Activated CD8-positive, alpha-beta T cell treated with anti-CD3 and anti-CD28 coated beads, Interleukin-2, amount 10 ng/mL, durations not matched to agents 7 days and 5 days (primary cell): ENCODE measurements around the gene PADI1. TPM values are rescaled to one million over a fixed set of nuclear protein-coding genes. Genes with fewer than 3 reads are reported as not detected.

Source experiments
- ATAC-seq: fragments of 150-1000 bp; cut with Tn5 transposase; one replicate; pipeline ENCODE4 v1.10.0; 2021; ENCODE audit warnings: moderate library complexity
- CTCF ChIA-PET: fragments of 350-600 bp; sonication (Branson Sonifier 250); formaldehyde crosslinking; loops from one replicate; lab custom pipeline; 2021; ENCODE audit warnings: antibody characterized with exemption; lab: Charles Lee
- POLR2A ChIA-PET: fragments of 350-600 bp; sonication (Branson Sonifier 250); formaldehyde crosslinking; loops from one replicate; lab custom pipeline; 2021; ENCODE audit warnings: antibody characterized with exemption; lab: Charles Lee
- DNase-seq: peaks from one replicate; pipeline ENCODE4 v3.0.0-alpha.2; 2020
- H3K27ac Mint-ChIP-seq: one replicate; pipeline ENCODE4 v1.8.0; 2021; ENCODE audit warnings: mild to moderate bottlenecking, mixed read lengths
- H3K27me3 Mint-ChIP-seq: one replicate; pipeline ENCODE4 v1.8.0; 2021; ENCODE audit warnings: low read depth, mixed read lengths
- H3K36me3 Mint-ChIP-seq: one replicate; pipeline ENCODE4 v1.8.0; 2021; ENCODE audit warnings: low read depth, mixed read lengths
- H3K4me1 Mint-ChIP-seq: one replicate; pipeline ENCODE4 v1.8.0; 2021; ENCODE audit warnings: low read depth, mixed read lengths
- H3K4me3 Mint-ChIP-seq: one replicate; pipeline ENCODE4 v1.8.0; 2021; ENCODE audit warnings: mild to moderate bottlenecking, mixed read lengths
- H3K9me3 Mint-ChIP-seq: one replicate; pipeline ENCODE4 v1.8.0; 2022; ENCODE audit warnings: mixed read lengths; ENCODE audit not compliant: insufficient read depth
- total RNA-seq, 2 experiments: library from RNA; stranded (reverse); gene quantifications; one replicate each; pipeline ENCODE4 v1.2.3, GENCODE V29; 2021

The PADI1 gene
- not detected for total RNA-seq

DNA sequence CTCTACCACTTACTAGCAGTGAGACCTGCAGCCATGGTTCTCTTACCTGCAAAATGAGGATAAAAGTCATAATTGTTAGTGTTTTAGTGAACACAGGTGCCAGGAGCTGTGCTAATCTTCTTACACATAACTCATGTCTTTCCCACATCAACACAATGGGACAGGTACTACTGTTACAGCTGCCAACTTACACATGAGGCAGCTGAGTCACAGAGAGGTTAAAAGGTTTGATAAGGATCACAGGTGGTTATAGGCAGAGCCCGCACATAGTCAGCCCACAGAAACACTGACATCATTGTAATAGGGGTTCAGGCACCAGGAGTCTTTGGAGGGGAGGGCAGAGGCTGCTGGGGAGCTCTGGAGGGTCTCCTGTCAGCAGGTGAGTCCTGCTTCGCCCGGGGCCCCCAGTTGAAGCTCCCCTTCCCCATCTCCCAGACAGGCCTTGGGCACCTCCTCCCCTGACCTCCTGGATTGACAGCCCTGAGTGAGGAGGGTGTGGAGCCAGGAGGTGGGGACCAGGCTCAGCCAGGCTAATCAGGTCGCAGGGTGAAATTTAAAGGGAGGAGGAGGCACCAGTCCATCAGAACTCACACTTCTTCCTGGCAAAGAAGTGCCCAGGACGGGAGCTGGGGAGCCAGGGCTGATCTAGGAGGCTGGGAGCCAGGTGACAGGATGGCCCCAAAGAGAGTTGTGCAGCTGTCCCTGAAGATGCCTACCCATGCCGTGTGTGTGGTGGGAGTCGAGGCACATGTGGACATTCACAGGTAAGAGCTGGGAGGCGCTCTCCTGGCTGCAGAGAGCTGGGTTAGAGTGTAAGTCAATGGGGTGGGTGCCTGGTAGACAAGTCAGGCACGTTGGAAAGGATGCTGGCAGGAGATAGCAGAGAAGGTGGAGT is at the start of gene PADI1:
TSS of gene PADI1 (plus strand) at position 583 of the 895 bp plus-strand sequence. CDS start at position 673, 90 bp downstream.
- H3K9me3 Mint-ChIP-seq = no peaks in the 10 kb centered on the region
- no peak within 1 kb of the TSS for H3K27ac Mint-ChIP-seq
- H3K4me1 Mint-ChIP-seq = peaks cover 63% of the 10 kb centered on the region
- no peak for DNase-seq
- POLR2A ChIA-PET = no interaction called here
- H3K4me3 Mint-ChIP-seq = no peak within 1 kb of the TSS
- H3K36me3 Mint-ChIP-seq = no peaks in the 10 kb centered on the region
- no peak for ATAC-seq
- CTCF ChIA-PET = no interaction called here
- peaks cover 46% of the 10 kb centered on the region for H3K27me3 Mint-ChIP-seq

DNA sequence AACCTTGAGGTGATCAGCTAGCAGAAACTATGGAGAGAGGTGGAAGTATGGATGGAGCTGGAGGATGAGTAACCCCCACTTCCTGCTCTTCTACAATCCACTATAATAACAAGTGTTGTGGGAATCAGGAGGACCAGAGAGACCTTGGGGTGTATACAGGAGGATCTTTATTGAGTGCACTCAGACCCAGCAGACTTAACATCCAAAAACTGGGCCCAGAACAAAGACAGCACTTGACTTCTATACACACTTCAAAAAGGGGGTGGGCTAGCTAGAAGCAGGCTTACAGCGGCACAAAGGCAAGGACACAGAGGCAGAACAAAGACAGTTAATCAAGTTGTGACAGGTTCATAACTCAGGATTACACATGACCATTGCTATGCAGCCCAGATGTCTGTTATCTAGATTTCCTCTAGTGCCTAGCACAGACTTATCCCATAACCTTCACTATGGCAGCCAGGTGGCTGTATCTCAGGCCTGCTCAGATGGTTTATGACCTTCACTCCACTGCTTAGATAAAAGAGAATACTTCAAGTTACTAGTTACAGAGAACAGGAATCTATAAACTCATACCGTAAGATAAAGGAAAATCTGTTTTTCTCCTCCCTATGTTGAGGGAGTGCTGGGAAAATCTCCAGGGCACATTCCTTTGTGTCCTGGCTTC is 49.5 kb upstream of the PADI1 start:
- Mint-ChIP-seq H3K36me3 (peaks cover 5% of the 10 kb centered on the region), H3K4me3 (no peak overlapping the region), H3K27me3 (peaks cover 16% of the 10 kb centered on the region), H3K4me1 (no peaks in the 10 kb centered on the region), H3K9me3 (peaks cover 24% of the 10 kb centered on the region), H3K27ac (no peak overlapping the region)
- ChIA-PET POLR2A (no interaction called here), CTCF (no interaction called here)
- ATAC-seq = no peak
- DNase-seq = no peak

DNA sequence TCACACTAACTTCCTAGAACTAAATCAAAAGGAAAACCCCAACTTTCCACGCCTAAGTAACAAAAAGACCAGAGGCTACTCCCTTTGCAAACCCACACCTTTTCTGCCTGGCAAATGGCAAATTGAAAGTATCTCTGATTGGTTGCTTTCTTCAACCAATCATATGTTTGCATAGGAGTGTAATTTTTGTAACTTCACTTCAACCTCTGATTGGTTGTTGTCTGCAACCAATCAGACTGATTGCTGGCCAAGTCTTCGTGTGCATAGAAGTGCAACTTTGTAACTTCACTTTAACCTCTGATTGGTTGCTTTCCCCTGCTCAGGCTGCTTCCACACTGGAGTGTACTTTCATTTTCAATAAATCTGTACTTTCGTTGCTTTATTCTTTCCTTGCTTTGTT is 48.8 kb upstream of the PADI1 start:
- H3K9me3 Mint-ChIP-seq = peaks cover 25% of the 10 kb centered on the region
- ATAC-seq (no peak), DNase-seq (no peak)
- peaks cover 5% of the 10 kb centered on the region for H3K36me3 Mint-ChIP-seq
- no peak overlapping the region for H3K27ac Mint-ChIP-seq
- peaks cover 13% of the 10 kb centered on the region for H3K27me3 Mint-ChIP-seq
- CTCF ChIA-PET = no interaction called here
- H3K4me3 Mint-ChIP-seq = no peak overlapping the region
- POLR2A ChIA-PET = no interaction called here
- peaks cover 2% of the 10 kb centered on the region for H3K4me1 Mint-ChIP-seq

DNA sequence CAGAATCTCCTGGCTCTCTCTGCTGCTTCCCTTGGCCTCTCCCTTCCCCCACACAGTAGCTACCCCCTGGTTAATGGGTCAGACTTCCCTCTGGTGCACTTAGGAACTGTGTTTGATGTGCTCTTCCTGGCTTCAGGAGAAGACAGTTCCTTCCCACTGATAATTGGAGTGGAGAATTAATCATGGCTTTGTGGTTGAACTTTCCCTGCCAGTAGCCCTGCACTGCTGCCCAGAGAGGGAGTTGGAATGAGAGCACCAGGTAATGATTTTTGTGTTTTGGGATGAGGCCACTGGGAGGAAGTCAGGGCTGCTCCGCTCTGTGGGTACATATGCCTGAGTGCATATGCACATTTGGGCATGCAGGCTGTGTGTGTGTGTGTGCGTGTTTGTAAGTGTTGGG is 46.0 kb upstream of the PADI1 start:
- Mint-ChIP-seq H3K4me1 (peaks cover 7% of the 10 kb centered on the region), H3K27me3 (peaks cover 4% of the 10 kb centered on the region), H3K4me3 (no peak overlapping the region), H3K9me3 (peaks cover 27% of the 10 kb centered on the region), H3K36me3 (peaks cover 5% of the 10 kb centered on the region), H3K27ac (no peak overlapping the region)
- DNase-seq (no peak), ATAC-seq (no peak)
- POLR2A ChIA-PET = no interaction called here
- CTCF ChIA-PET = interaction anchor here (1.0 kb wide), 1 partner anchor 1439 kb away, joined by 3 read pairs; no protein-coding TSS in a partner anchor

GRCh38 chr1:17161137-17161740 is 43.7 kb upstream of the PADI1 start:
- DNase-seq = peak; percentile 40
- peaks cover 2% of the 10 kb centered on the region for H3K27me3 Mint-ChIP-seq
- H3K9me3 Mint-ChIP-seq = peaks cover 9% of the 10 kb centered on the region
- CTCF ChIA-PET = interaction anchor here (1.4 kb wide), 1 partner anchor 52 kb away, joined by 4 read pairs; no protein-coding TSS in a partner anchor
- no peaks in the 10 kb centered on the region for H3K36me3 Mint-ChIP-seq
- peak overlapping the region; percentile 77 for H3K27ac Mint-ChIP-seq
- H3K4me1 Mint-ChIP-seq = peaks cover 7% of the 10 kb centered on the region
- ATAC-seq = no peak
- no peak overlapping the region for H3K4me3 Mint-ChIP-seq
- POLR2A ChIA-PET = no interaction called here

DNA sequence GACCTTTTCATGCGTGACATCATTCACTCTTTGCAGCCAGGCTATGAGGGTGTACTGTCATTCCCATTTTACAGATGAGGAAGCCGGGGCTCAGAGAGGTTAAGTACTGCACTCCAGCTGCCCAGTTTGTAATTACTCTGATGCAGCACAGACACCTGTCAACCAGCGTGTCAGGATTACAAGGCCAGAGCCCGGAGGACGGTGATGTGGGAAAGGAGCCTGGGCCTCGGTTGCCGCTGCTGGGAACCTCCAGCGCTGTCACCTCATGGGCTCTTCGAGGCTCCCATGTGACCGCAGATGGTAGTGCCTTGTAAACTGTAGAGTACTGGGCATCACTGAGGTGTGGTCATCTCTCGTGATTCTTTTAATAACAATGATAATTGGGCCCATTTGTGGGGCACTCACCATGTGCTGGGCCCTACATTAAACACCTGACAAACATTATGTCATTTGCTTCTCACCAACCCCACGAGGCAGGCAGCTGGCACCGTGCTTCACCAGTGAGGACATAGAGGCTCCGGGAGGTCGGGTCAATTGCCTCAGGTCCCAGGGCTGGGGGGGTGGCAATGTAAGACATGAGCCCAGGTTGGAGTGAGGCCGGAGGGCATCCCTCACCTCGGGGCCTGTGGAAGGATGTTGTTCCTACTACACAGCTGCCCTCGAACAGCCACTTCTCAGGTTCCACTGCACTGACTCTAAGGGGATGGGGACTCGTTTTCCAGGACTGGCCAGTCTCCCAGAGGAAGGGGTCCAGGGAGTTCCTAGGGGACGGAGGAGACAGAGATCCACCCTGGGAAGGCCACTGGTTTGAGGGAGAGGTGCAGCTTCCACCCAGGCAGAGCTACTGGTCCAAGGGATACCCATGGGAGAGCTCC is 42.8 kb upstream of the PADI1 start:
- Mint-ChIP-seq H3K36me3 (no peaks in the 10 kb centered on the region), H3K27ac (no peak overlapping the region), H3K4me1 (peaks cover 7% of the 10 kb centered on the region), H3K27me3 (peaks cover 2% of the 10 kb centered on the region), H3K9me3 (peaks cover 6% of the 10 kb centered on the region), H3K4me3 (no peak overlapping the region)
- DNase-seq (no peak), ATAC-seq (no peak)
- ChIA-PET POLR2A (no interaction called here), CTCF (interaction anchor here (1.4 kb wide), 1 partner anchor 51 kb away, joined by 4 read pairs; no protein-coding TSS in a partner anchor)

GRCh38 chr1:17162941-17163340 is 42.0 kb upstream of the PADI1 start:
- CTCF ChIA-PET = no interaction called here
- peaks cover 3% of the 10 kb centered on the region for H3K9me3 Mint-ChIP-seq
- H3K36me3 Mint-ChIP-seq = no peaks in the 10 kb centered on the region
- DNase-seq (no peak), ATAC-seq (no peak)
- H3K4me3 Mint-ChIP-seq = no peak overlapping the region
- no peaks in the 10 kb centered on the region for H3K27me3 Mint-ChIP-seq
- POLR2A ChIA-PET = no interaction called here
- H3K4me1 Mint-ChIP-seq = peaks cover 7% of the 10 kb centered on the region
- H3K27ac Mint-ChIP-seq = no peak overlapping the region

DNA sequence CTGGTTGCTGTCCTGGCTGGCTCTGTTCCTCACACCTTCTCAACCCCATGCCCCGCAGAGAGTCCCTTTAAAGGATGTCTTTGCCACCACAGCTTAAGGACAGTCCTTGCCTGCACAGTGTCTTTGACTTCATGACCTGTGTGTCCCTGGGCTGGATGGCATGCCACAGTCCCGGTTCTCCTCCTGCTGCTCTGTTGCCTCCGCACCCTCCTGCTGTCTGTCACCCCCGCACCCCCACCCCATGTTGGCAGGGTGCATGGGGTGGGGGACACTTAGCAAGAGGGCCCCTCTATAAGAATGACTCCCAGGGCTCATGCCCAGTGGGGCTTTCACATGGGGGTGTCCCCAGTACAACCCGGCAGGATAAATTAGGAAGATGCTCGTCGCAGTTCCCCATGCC is 41.6 kb upstream of the PADI1 start:
- Mint-ChIP-seq H3K4me1 (peaks cover 7% of the 10 kb centered on the region), H3K9me3 (peaks cover 3% of the 10 kb centered on the region), H3K27me3 (no peaks in the 10 kb centered on the region), H3K36me3 (no peaks in the 10 kb centered on the region), H3K27ac (no peak overlapping the region), H3K4me3 (no peak overlapping the region)
- no peak for DNase-seq
- CTCF ChIA-PET = no interaction called here
- POLR2A ChIA-PET = no interaction called here
- no peak for ATAC-seq

DNA sequence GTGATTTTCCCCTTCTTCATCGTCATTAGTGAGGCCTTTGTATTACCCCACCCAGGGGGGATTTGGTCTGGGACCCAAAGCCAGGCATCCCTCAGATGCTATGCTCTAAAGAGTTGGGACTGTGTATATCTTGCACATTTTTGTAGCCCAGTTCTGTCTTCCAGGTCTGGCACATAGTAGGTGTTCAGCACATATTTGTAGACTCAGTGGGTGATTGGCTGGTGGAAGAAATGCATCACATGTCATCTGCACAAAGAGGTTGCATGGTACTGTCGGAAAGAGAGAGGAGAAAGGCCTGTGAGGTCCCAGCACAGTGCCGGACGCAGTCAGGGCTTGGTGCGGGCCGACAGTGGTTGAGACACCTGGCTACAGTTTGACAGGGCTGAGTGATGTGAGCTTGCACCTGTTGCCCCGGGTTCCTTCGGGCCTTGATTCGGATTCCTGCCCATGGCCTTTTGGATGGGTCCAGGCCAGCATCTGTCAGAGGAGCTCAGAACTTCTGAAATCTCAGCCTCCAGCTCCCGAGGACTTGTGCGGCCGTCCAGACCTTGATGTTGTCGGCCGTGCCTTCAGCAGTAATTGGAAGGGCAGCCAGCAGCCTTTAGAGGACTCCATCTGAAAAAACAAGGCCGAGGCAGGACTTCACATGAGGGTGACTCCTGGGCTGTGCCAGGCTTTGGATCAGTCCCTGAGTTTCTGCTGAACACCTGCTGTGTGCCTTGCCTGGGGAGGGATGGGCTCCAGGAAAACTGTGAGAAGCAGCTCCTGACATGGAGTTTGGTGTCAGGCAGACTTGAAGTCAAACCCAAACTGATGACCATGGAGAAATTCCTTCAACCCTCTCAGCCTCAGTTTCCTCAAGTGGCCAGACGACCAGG is 40.9 kb upstream of the PADI1 start:
- no peak for ATAC-seq
- Mint-ChIP-seq H3K27ac (no peak overlapping the region), H3K36me3 (no peaks in the 10 kb centered on the region), H3K27me3 (peaks cover 3% of the 10 kb centered on the region), H3K9me3 (peaks cover 3% of the 10 kb centered on the region), H3K4me3 (no peak overlapping the region), H3K4me1 (peaks cover 7% of the 10 kb centered on the region)
- DNase-seq = no peak
- POLR2A ChIA-PET = no interaction called here
- CTCF ChIA-PET = no interaction called here

- peaks cover 3% of the 10 kb centered on the region for H3K27me3 Mint-ChIP-seq
- H3K4me1 Mint-ChIP-seq = peaks cover 7% of the 10 kb centered on the region
- H3K27ac Mint-ChIP-seq = no peak overlapping the region
- ATAC-seq (no peak), DNase-seq (no peak)
- CTCF ChIA-PET = no interaction called here
- no peak overlapping the region for H3K4me3 Mint-ChIP-seq
- H3K36me3 Mint-ChIP-seq = no peaks in the 10 kb centered on the region
- peaks cover 3% of the 10 kb centered on the region for H3K9me3 Mint-ChIP-seq
- POLR2A ChIA-PET = no interaction called here
Observed at GRCh38 chr1:17165823-17166222, 39.1 kb upstream of the PADI1 start.
